Adrenal gland (tissue), 12 donors: Measurements from ENCODE around the gene SPOUT1. TPM values are rescaled to one million over a fixed set of nuclear protein-coding genes. Genes with fewer than 3 reads are reported as not detected.

Experiments
- DNase-seq, 7 donors: peaks; one replicate each; pipeline ENCODE4 v3.0.0-alpha.2; 2019 to 2020
- H3K27ac ChIP-seq, 5 donors: fragments of 200-600 bp; sonication (generic) in 4 of 5; 1 replicate in 3 of 5; 2 replicates in 2 of 5; pipeline versions ENCODE4 v1.5.1 to v1.8.0; 2016 to 2020; ENCODE audit warnings: mild to moderate bottlenecking in 1 of 5
- H3K27me3 ChIP-seq: fragments of 200-600 bp; 2 replicates; pipeline ENCODE4 v1.8.0; 2021
- H3K36me3 ChIP-seq, 2 donors: fragments of 200-600 bp; replicated peaks in 1 of 2; 1 replicate in 1 of 2; 2 replicates in 1 of 2; pipeline versions ENCODE4 v1.5.1 to v1.8.0; 2018 to 2022
- H3K4me1 ChIP-seq, 2 donors: fragments of 200-600 bp; replicated peaks in 1 of 2; 1 replicate in 1 of 2; 2 replicates in 1 of 2; pipeline versions ENCODE4 v1.5.1 to v1.8.0; 2018 to 2021
- H3K4me3 ChIP-seq, 4 donors: fragments of 200-600 bp; sonication (generic) in 3 of 4; one replicate each; pipeline ENCODE4 v1.5.1; 2016 to 2018
- H3K9me3 ChIP-seq, 3 donors: fragments of 200-600 bp; sonication (generic) in 1 of 3; replicated peaks in 1 of 3; 1 replicate in 2 of 3; 2 replicates in 1 of 3; pipeline versions ENCODE4 v1.5.1 to v1.8.0; 2016 to 2021
- POLR2A ChIP-seq, 2 donors: fragments of 450-650 bp; IDR thresholded peaks; one replicate each; pipeline ENCODE4 v1.6.1; 2017; ENCODE audit warnings: antibody characterized with exemption in 2 of 2, mild to moderate bottlenecking in 2 of 2, moderate library complexity in 1 of 2
- WGBS, 4 donors: extraction: QIAGEN DNeasy Blood & Tissue Kit in 2 of 4; methylation state at CpG; one replicate each; pipeline versions ENCODE4 v1.1.5 to v1.1.7; 2013 to 2017; 5-methylcytosine and 5-hydroxymethylcytosine counted together
- intact Hi-C, 2 donors: fragments of 100-400 bp; cut with DNase I; formaldehyde crosslinking; loops; one replicate each; pipeline versions ENCODE4 v1.14.1 to v1.15.0; 2022 to 2023
- polyA plus RNA-seq, 3 donors: library from polyadenylated mRNA; stranded (reverse); fragments of 200-250 nt in 2 of 3; fragments of 350-450 nt in 1 of 3; fragmentation: Illumina TruSeq in 1 of 3; extraction: RNeasy Lipid Tissue Mini Kit (QIAGEN cat#74804) in 1 of 3; gene quantifications; one replicate each; pipeline ENCODE4 v1.2.3, GENCODE V29; 2013 to 2014
- total RNA-seq, 9 donors: library from RNA; depleted of rRNA in 4 of 9; stranded (reverse); fragments of >200 nt in 4 of 9; fragments of 120-200 nt in 1 of 9; fragmentation: NEBNext Ultra II Directional in 1 of 9; extraction: Animal tissue kit (Norgen Biotek cat#: 25700) in 1 of 9; gene quantifications; one replicate each; pipeline versions ENCODE4 v1.1.0 to v1.2.4, GENCODE V29; 2013 to 2023
- TF ChIP-seq, protein P1 (sequence below), 6 experiments: fragments of 450-650 bp in 4 of 6; fragments of 200-600 bp in 2 of 6; sonication (generic) in 1 of 6; IDR thresholded peaks; 1 replicate in 5 of 6; 2 replicates in 1 of 6; pipeline versions ENCODE4 v1.5.1 to v1.8.0; 2016 to 2021; ENCODE audit warnings: antibody characterized with exemption in 6 of 6, mild to moderate bottlenecking in 2 of 6, moderate library complexity in 1 of 6
- donor health status: healthy with polysubstance abuse.
- donor health status: Bipolar disorder and iron deficiency.
- donor health status: DM: yes; HTN: yes; CAD: no.
- donor health status: DM: no; HTN: no; CAD: no.
- donor health status: DM: no; HTN: no; CAD: no.
- donor health status: DM: yes; HTN: yes; CAD: no.

The SPOUT1 gene
- total and polyA plus RNA-seq, 12 donors, result 18.5 to 56.3 (median 39.4) TPM

DNA sequence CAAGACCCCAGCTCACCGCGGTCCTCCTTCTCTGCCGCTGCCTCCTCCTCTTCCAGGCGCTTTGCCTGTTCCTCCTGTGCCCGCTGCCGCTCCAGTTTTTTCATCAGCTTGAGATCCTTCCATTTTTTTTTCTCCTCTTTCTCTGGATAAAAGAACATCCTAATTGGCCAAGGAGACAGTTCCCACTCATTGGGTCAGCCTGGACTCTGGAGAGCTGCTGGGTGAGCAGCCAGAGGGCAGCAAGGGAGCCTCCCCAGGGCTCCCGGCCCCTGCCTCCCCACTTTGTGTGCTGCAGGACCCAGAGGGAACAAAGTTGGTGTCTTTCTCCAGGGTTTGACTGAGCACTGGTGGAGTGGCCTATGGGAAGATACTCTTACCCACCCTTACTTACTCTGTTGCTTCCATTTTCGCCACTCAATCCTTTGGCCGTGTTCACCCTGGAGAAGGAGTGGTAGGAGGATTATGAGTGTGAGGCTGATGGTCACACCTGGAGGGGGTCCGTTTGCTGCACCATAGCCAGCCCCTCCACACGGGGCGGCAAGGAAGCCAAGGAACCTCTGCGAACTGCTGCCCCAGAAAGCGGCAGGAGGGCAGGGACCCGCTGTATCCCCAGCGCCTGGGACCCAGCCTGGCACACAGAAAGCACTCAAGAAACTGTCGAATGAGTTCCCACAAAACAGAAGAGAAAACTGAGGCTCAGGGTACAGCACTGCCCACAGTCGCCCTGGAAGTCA, 708 bp downstream of the SPOUT1 start:
- 31 to 67% (median 39%) methylated on average over 8 to 18 of the region's 18 CpGs for WGBS, 4 donors
- DNase-seq, result no peak
- H3K4me1 ChIP-seq, result peaks cover 7 to 16% of the 10 kb centered on the region in 2 donors
- no peaks in the 10 kb centered on the region for H3K27me3 ChIP-seq
- peak overlapping the region in 2 of 5 donors; percentile 62 to 72 for H3K27ac ChIP-seq
- intact Hi-C loops, result no loop called here
- H3K36me3 ChIP-seq, result peaks cover 0 to 33% of the 10 kb centered on the region in 2 donors
- TF ChIP-seq POLR2A (IDR thresholded peaks at IDR 0.05), result no peak
- peak overlapping the region; percentile 40 to 90 (median 59) for H3K4me3 ChIP-seq
- H3K9me3 ChIP-seq, result no peaks in the 10 kb centered on the region

DNA sequence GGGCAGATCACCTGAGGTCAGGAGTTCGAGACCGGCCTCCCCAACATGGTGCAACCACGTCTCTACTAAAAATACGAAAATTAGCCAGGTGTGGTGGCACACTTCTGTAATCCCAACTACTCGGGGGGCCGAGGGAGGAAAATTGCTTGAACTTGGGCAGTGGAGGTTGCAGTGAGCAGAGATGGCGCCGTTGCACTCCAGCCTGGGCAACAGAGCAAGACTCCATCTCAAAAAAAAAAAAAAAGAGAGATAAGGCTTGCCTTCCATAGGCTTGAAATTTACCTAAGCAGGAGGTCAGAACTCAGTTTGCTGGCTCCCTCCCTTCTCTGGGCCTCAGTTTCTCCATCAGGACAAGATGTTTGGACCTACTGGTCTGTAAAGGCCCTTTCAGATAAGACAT, 1.3 kb downstream of the SPOUT1 start:
- intact Hi-C loops, result no loop called here
- Histone ChIP-seq H3K4me1 (peaks cover 7 to 16% of the 10 kb centered on the region in 2 donors), H3K4me3 (no peak overlapping the region), H3K9me3 (no peaks in the 10 kb centered on the region), H3K36me3 (peaks cover 0 to 38% of the 10 kb centered on the region in 2 donors), H3K27ac (no peak overlapping the region), H3K27me3 (no peaks in the 10 kb centered on the region)
- no peak for DNase-seq
- TF ChIP-seq POLR2A (IDR thresholded peaks at IDR 0.05), result no peak
- TF ChIP-seq, protein P1, sequence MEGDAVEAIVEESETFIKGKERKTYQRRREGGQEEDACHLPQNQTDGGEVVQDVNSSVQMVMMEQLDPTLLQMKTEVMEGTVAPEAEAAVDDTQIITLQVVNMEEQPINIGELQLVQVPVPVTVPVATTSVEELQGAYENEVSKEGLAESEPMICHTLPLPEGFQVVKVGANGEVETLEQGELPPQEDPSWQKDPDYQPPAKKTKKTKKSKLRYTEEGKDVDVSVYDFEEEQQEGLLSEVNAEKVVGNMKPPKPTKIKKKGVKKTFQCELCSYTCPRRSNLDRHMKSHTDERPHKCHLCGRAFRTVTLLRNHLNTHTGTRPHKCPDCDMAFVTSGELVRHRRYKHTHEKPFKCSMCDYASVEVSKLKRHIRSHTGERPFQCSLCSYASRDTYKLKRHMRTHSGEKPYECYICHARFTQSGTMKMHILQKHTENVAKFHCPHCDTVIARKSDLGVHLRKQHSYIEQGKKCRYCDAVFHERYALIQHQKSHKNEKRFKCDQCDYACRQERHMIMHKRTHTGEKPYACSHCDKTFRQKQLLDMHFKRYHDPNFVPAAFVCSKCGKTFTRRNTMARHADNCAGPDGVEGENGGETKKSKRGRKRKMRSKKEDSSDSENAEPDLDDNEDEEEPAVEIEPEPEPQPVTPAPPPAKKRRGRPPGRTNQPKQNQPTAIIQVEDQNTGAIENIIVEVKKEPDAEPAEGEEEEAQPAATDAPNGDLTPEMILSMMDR (IDR thresholded peaks at IDR 0.05), result no peak
- WGBS, 4 donors, result 84 to 91% (median 90%) methylated on average over 8 of the region's 8 CpGs

DNA sequence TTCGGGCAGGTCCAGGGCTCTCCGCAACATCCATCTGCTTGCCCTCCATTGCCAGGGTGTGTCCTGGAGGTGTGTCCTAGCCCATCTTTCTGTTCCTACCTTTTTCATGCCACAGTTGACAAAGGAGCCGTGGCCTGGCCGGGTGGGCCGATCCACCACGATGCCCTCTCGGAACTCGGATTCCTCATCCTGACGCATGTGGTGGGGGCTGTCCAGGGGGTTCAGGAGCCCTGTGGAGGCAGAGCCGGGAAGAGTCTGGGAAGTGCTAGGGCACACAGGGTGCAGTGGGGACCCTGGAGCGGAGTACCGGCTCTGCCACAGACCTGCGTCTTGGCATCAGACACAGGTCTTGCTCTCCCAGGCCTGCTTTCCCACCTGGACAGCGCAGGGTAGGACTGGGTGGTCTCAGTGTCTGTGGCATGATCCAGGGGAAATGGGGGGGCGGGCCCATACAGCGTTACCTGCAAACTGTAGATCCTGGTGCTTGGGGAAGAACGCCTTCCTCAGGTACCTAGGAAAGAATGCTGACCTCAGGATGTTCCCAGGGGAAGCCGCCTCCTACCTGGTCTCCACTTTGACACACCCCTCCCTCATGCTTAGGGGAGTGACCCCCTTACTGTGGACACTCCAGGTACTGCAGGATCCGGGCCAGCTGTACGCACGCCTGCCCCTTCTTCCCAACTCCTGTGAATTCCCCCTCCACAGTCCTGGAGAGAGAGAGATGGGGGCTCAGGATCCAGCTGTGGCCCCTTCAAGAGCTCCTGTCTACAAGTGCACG, 3.5 kb downstream of the SPOUT1 start:
- Histone ChIP-seq H3K4me1 (peaks cover 7 to 16% of the 10 kb centered on the region in 2 donors), H3K4me3 (no peak overlapping the region), H3K36me3 (peaks cover 0 to 56% of the 10 kb centered on the region in 2 donors), H3K27ac (no peak overlapping the region), H3K9me3 (no peaks in the 10 kb centered on the region), H3K27me3 (no peaks in the 10 kb centered on the region)
- DNase-seq, result no peak
- 93 to 96% (median 94%) methylated on average over 12 to 22 of the region's 22 CpGs for WGBS, 4 donors
- TF ChIP-seq, protein P1 (IDR thresholded peaks at IDR 0.05), result no peak
- TF ChIP-seq POLR2A (IDR thresholded peaks at IDR 0.05), result no peak
- intact Hi-C loops, result no loop called here

- TF ChIP-seq, protein P1 (IDR thresholded peaks at IDR 0.05), result no peak
- TF ChIP-seq POLR2A (IDR thresholded peaks at IDR 0.05), result no peak
- Histone ChIP-seq H3K4me3 (no peak overlapping the region), H3K4me1 (peaks cover 7 to 16% of the 10 kb centered on the region in 2 donors), H3K27me3 (no peaks in the 10 kb centered on the region), H3K36me3 (peaks cover 0 to 56% of the 10 kb centered on the region in 2 donors), H3K9me3 (no peaks in the 10 kb centered on the region), H3K27ac (no peak overlapping the region)
- intact Hi-C loops, result no loop called here
- no peak for DNase-seq
- 91 to 95% (median 92%) methylated on average over 7 of the region's 7 CpGs for WGBS, 4 donors
These were observed 4.7 kb downstream of the SPOUT1 start for GRCh38 chr9:128824911-128825310.
